ENCODE results near the gene PCED1B.
"Not testable (repeated sequence)": the region's sequence is repeated elsewhere in the genome, so short reads cannot be mapped to it uniquely, and the experiment has no call there.

The PCED1B gene

GRCh38 chr12:47244835-47245234, 165.4 kb downstream of the PCED1B start:
- DNase-seq = no peak

GRCh38 chr12:47245623-47246022, 166.2 kb downstream of the PCED1B start:
- DNase-seq = no peak

- no peak for DNase-seq
Observed at GRCh38 chr12:47247418-47247817, 168.0 kb downstream of the PCED1B start.

- no peak for DNase-seq
Observed at GRCh38 chr12:47249082-47249481, 169.7 kb downstream of the PCED1B start.

- no peak for DNase-seq
Observed at GRCh38 chr12:47249719-47250357, 170.4 kb downstream of the PCED1B start.

- DNase-seq = no peak
Observed at GRCh38 chr12:47251919-47252318, 172.5 kb downstream of the PCED1B start.

- DNase-seq = no peak
Observed at GRCh38 chr12:47264951-47265350, 185.5 kb downstream of the PCED1B start.

- no peak for DNase-seq
Observed at GRCh38 chr12:47265391-47265790, 186.0 kb downstream of the PCED1B start.

- DNase-seq = no peak
Observed at GRCh38 chr12:47267571-47267970, 188.2 kb downstream of the PCED1B start.

- no peak for DNase-seq
Observed at GRCh38 chr12:47268501-47269454, 189.4 kb downstream of the PCED1B start.

GRCh38 chr12:47269916-47270315, 190.5 kb downstream of the PCED1B start:
- DNase-seq = no peak

- DNase-seq = no peak
Observed at GRCh38 chr12:47270782-47271664, 191.6 kb downstream of the PCED1B start.

GRCh38 chr12:47271800-47272239, 192.4 kb downstream of the PCED1B start:
- no peak for DNase-seq

GRCh38 chr12:47272412-47273190, 193.2 kb downstream of the PCED1B start:
- DNase-seq = no peak

- no peak for DNase-seq
Observed at GRCh38 chr12:47273191-47273626, 193.8 kb downstream of the PCED1B start.

GRCh38 chr12:47274760-47275159, 195.3 kb downstream of the PCED1B start:
- DNase-seq = no peak

- no peak for DNase-seq
Observed at GRCh38 chr12:47276253-47276620, 196.8 kb downstream of the PCED1B start.

GRCh38 chr12:47276621-47277309, 197.3 kb downstream of the PCED1B start:
- DNase-seq = peak; percentile 81

GRCh38 chr12:47277972-47278448, 198.6 kb downstream of the PCED1B start:
- no peak for DNase-seq

- DNase-seq = not testable (repeated sequence)
Observed at GRCh38 chr12:47279758-47280157, 200.3 kb downstream of the PCED1B start.

All from central memory CD4-positive, alpha-beta T cell (primary cell).